GM12891 (cell line): ENCODE data around the gene THTPA.

Experiments
- POLR2A ChIP-seq: IDR thresholded peaks from 2 replicates; pipeline ENCODE4 v1.6.1; 2011; ENCODE audit warnings: low read depth, low read length, control low read depth
- POLR2AphosphoS5 ChIP-seq: IDR thresholded peaks from 2 replicates; pipeline ENCODE4 v1.6.1; 2011; ENCODE audit warnings: low read depth, low read length, control low read depth
- SPI1 ChIP-seq: IDR thresholded peaks from 2 replicates; pipeline ENCODE4 v1.6.1; 2011; ENCODE audit warnings: low read depth, low read length, control low read depth
- TAF1 ChIP-seq: IDR thresholded peaks from 2 replicates; pipeline ENCODE4 v1.6.1; 2011; ENCODE audit warnings: low read depth, low read length, control low read depth

GRCh38 chr14:23566778-23567185, 10.7 kb downstream of the THTPA start:
- TF ChIP-seq TAF1 (no peak), POLR2AphosphoS5 (no peak), POLR2A (no peak), SPI1 (no peak)
